Mesodermal cell (in vitro differentiated cells): Measurements from ENCODE around the gene ZDHHC9.

ENCODE experiments used
- H3K27ac ChIP-seq: 2 replicates; pipeline ENCODE4 v1.7.0; 2013; ENCODE audit warnings: mild to moderate bottlenecking, low read depth, low read length, moderate library complexity; ENCODE audit not compliant: severe bottlenecking
- H3K36me3 ChIP-seq: 2 replicates; pipeline ENCODE4 v1.7.1; 2013; ENCODE audit warnings: mild to moderate bottlenecking, low read length, moderate library complexity; ENCODE audit not compliant: control insufficient read depth, insufficient read depth
- H3K4me1 ChIP-seq: one replicate; pipeline ENCODE4 v1.7.1; 2013; ENCODE audit warnings: mild to moderate bottlenecking, low read length; ENCODE audit not compliant: insufficient read depth, control insufficient read depth, poor library complexity, severe bottlenecking
- H3K4me3 ChIP-seq: 2 replicates; pipeline ENCODE4 v1.7.0; 2013; ENCODE audit warnings: low read length, control low read depth, mild to moderate bottlenecking; ENCODE audit not compliant: insufficient read depth, poor library complexity, severe bottlenecking; ENCODE audit errors: extremely low read depth
- H3K9me3 ChIP-seq: 2 replicates; pipeline ENCODE4 v1.7.1; 2013; ENCODE audit warnings: mild to moderate bottlenecking, low read length, moderate library complexity; ENCODE audit not compliant: control insufficient read depth
- WGBS, 2 experiments: methylation state at CpG; one replicate each; pipeline ENCODE4 v1.1.5; 2013; ENCODE audit warnings: missing lambda C conversion rate in 2 of 2; ENCODE audit not compliant: insufficient coverage in 2 of 2; 5-methylcytosine and 5-hydroxymethylcytosine counted together

Gene ZDHHC9

DNA sequence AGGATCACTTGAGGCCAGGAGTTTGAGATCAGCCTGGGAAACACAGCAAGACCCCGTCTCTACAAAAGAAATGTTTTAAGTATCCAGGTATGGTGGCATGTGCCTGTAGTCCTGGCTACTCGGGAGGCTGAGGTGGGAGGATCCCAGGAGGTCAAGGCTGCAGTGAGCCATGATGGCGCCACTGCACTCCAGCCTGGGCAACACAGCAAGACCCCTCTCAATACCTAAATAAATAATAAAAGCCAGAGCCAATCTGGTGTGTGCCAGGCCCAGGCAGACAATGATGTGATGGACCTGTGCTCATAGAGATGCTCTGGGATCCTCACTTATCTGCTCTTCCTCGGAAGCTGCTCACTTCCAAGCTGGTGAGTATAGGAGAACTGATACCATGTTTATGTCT, 82.1 kb downstream of the ZDHHC9 start:
- H3K27ac ChIP-seq = no peak overlapping the region
- no peaks in the 10 kb centered on the region for H3K36me3 ChIP-seq
- H3K4me1 ChIP-seq = no peaks in the 10 kb centered on the region
- H3K4me3 ChIP-seq = no peak overlapping the region
- no peaks in the 10 kb centered on the region for H3K9me3 ChIP-seq
- WGBS, 2 experiments = 100% methylated on average over 1 of the region's 4 CpGs; no CpG with 5 or more reads in 1 of the 2 experiments

DNA sequence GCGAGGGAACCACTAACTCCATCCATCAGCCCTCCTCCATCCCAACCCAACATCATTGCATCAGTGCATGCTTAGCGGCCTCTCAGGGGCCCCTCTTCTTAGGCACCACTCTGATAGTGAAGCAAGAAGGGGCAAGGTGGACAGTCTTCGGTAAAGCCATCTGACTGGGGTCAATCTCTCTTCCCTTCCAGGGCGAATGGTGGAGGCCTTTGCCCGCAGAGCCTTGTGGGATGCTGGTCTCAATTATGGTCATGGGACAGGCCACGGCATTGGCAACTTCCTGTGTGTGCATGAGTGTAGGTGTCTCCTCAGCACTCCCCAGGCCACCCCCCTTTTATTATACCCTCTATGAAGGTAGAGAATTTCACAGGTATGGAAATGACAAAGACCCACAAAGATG, 82.7 kb downstream of the ZDHHC9 start:
- H3K36me3 ChIP-seq = no peaks in the 10 kb centered on the region
- no CpG with 5 or more reads among the region's 6 CpGs for WGBS, 2 experiments
- H3K9me3 ChIP-seq = no peaks in the 10 kb centered on the region
- no peak overlapping the region for H3K27ac ChIP-seq
- H3K4me3 ChIP-seq = no peak overlapping the region
- H3K4me1 ChIP-seq = no peaks in the 10 kb centered on the region

DNA sequence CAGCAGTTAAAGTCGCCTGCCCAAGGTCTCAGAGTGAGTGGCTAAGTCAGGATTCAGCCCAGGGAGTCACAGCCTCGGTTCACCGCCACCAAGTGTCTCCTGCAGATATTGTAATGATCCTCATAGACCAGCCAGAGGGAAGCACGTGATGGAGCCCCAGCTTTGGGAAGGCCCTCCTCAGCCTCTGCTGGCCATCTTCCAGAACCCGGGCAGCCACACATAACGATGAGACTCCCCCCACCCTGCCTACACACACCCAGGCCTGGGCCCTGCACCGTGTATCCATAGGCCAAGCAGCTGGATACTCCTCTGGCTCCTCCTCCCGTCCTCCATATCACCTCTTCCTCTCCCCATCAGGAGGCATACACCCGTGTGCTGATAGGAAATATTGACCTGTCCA, 83.5 kb downstream of the ZDHHC9 start:
- H3K4me3 ChIP-seq = no peak overlapping the region
- no peaks in the 10 kb centered on the region for H3K9me3 ChIP-seq
- no peaks in the 10 kb centered on the region for H3K36me3 ChIP-seq
- H3K27ac ChIP-seq = no peak overlapping the region
- WGBS, 2 experiments = 93 to 100% methylated on average over 1 to 3 of the region's 9 CpGs
- no peaks in the 10 kb centered on the region for H3K4me1 ChIP-seq

DNA sequence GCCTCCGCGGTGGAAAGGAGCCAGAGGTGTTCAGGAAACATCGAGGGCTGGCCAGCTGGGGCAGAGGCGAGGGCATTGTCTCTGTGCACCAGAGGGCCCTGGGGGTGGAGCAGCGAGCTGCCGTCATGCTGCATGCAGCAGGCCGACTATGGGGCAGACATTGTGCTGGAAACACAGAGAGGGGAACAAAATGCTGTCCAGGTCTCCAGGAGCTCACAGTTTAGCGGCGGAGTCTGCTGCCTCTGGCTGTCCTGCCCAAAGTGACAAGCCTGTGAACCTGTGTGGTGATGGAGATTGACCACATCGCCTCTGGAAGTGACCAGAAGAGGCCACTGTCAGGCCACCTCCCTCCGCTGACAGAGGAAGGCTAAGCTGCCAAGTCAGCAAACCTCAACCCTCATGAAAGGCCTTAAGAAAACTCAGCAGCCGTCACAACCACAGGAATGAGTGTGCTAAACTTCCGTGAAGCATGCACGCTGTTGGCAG, 84.1 kb downstream of the ZDHHC9 start:
- Histone ChIP-seq H3K27ac (no peak overlapping the region), H3K36me3 (no peaks in the 10 kb centered on the region)
- 53 to 88% methylated on average over 6 to 8 of the region's 14 CpGs for WGBS, 2 experiments

DNA sequence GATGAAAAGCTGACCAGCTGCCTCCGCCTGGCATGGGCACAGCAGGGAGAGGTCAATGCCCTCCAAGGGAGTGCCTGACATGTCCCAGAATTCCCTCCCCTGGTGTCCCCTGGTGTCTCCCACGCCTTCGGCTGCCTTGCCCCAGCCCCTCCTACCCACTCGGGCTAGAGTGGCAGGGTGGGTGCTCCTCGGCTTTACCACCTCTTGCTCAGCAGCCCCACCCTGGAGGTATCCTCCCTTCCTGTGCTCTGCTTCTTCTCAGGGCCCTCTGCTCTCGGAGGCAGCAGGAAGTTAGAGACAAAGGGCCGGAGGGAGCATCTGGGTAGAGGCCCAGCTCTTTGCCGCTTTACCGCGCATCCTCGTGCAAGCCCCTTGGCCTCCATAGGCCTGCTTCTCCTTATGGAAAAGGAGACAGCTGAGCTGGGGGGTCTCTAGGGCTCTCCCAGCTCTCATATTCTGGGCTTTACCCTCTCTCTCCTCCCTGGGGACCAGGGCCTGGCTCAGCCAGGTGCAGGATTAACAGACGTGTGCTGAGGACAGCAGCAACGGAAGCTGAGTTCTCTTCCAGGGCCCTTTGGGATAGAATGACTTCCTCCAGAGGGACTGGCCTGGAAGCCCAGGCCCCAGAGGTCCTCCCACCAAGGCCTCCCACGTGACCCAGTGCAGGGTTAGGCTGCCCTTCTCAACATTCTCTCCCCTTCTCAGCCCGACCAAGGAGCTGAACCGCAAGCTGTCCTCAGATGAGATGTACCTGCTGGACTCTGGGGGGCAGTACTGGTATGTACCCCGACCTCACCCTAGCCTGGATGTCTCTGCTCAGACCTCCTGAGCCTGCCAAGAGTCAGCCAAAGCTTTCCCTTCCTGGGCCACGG, 87.7 kb downstream of the ZDHHC9 start:
- H3K36me3 ChIP-seq = no peaks in the 10 kb centered on the region
- WGBS, 2 experiments = 64 to 86% methylated on average over 3 to 8 of the region's 18 CpGs
- no peak overlapping the region for H3K27ac ChIP-seq
- no peak overlapping the region for H3K4me3 ChIP-seq
- H3K4me1 ChIP-seq = peaks cover 7% of the 10 kb centered on the region
- no peaks in the 10 kb centered on the region for H3K9me3 ChIP-seq

More for the DNA sequence above, 84.1 kb downstream of the ZDHHC9 start:
- peaks cover 2% of the 10 kb centered on the region for H3K4me1 ChIP-seq
- no peak overlapping the region for H3K4me3 ChIP-seq
- H3K9me3 ChIP-seq = no peaks in the 10 kb centered on the region

DNA sequence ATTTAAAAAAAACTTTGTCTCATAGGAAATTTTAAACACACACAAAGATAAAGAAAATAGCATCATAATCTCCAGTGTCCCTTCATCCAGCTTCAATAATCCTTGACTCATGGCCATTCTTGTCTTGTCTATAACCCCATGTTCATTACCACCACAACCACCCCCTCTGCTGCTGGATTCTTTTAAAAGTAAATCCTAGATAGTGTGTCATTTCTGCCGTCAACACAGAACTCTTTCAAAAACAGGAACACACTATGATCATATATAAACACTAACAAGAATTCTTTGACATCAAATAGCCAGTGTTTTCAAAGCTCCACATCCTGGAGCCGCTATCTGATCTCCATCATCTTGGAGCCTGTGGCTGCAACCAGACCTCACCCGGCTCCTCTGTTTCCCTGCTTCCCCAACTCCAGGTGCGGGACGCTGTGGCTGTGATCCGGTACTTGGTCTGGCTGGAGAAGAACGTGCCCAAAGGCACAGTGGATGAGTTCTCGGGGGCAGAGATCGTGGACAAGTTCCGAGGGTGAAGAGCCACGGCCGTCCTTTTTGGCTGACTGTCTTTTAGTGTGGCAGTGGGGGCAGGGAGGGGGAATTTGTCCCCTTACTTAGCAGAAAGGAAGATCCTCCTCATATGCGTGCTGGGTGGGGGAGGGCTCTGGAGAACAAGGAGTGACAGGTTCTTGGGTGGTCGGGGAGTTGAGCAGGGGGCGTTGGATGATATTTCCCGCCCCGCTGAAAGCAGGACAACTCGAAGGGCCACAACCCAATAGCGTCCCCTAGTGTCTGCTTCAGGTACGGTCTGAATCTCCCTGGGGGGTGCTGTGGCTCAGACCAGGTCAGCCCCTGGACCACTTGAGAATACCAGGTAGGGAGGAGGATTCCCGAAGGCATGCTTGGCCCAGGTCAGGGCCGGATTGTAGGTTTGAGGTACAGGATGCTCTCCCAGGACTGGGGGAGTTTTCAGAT, 89.3 kb downstream of the ZDHHC9 start:
- Histone ChIP-seq H3K4me3 (no peak overlapping the region), H3K27ac (no peak overlapping the region), H3K9me3 (no peaks in the 10 kb centered on the region), H3K4me1 (peaks cover 7% of the 10 kb centered on the region), H3K36me3 (no peaks in the 10 kb centered on the region)
- 25 to 57% methylated on average over 6 to 7 of the region's 22 CpGs for WGBS, 2 experiments
